ENCODE measurements around the gene MTFR2.
"Not testable (repeated sequence)": the region's sequence is repeated elsewhere in the genome, so short reads cannot be mapped to it uniquely, and the experiment has no call there.

The MTFR2 gene

GRCh38 chr6:136236466-136237293, 13.4 kb downstream of the MTFR2 start:
- no peak for DNase-seq (ENCODE audit: low read depth in 4 of 4, low spot score in 1 of 4)

- DNase-seq (ENCODE audit: low read depth in 4 of 4, low spot score in 1 of 4): no peak
Observed at GRCh38 chr6:136235233-136235564, 14.9 kb downstream of the MTFR2 start.

GRCh38 chr6:136232701-136233100, 17.4 kb downstream of the MTFR2 start:
- DNase-seq (ENCODE audit: low read depth in 4 of 4, low spot score in 1 of 4): no peak

GRCh38 chr6:136230219-136230853, 19.8 kb downstream of the MTFR2 start:
- no peak for DNase-seq (ENCODE audit: low read depth in 4 of 4, low spot score in 1 of 4)

- no peak for DNase-seq (ENCODE audit: low read depth in 4 of 4, low spot score in 1 of 4)
Observed at GRCh38 chr6:136228814-136229213, 21.3 kb downstream of the MTFR2 start.

GRCh38 chr6:136226674-136227377, 23.3 kb downstream of the MTFR2 start:
- no peak for DNase-seq (ENCODE audit: low read depth in 4 of 4, low spot score in 1 of 4)

- DNase-seq (ENCODE audit: low read depth in 4 of 4, low spot score in 1 of 4): peak in 2 of 4 experiments; percentile 19 to 40
Observed at GRCh38 chr6:136226027-136226673, 24.0 kb downstream of the MTFR2 start.

- DNase-seq (ENCODE audit: low read depth in 4 of 4, low spot score in 1 of 4): peak in 2 of 4 experiments; percentile 8 to 20
Observed at GRCh38 chr6:136225496-136225895, 24.6 kb downstream of the MTFR2 start.

- DNase-seq (ENCODE audit: low read depth in 4 of 4, low spot score in 1 of 4): not testable (repeated sequence)
Observed at GRCh38 chr6:136224974-136225373, 25.1 kb downstream of the MTFR2 start.

- no peak for DNase-seq (ENCODE audit: low read depth in 4 of 4, low spot score in 1 of 4)
Observed at GRCh38 chr6:136216503-136217401, 33.4 kb downstream of the MTFR2 start.

- no peak for DNase-seq (ENCODE audit: low read depth in 4 of 4, low spot score in 1 of 4)
Observed at GRCh38 chr6:136213853-136214252, 36.3 kb downstream of the MTFR2 start.

- no peak for DNase-seq (ENCODE audit: low read depth in 4 of 4, low spot score in 1 of 4)
Observed at GRCh38 chr6:136213012-136213539, 37.0 kb downstream of the MTFR2 start.

- no peak for DNase-seq (ENCODE audit: low read depth in 4 of 4, low spot score in 1 of 4)
Observed at GRCh38 chr6:136212608-136213007, 37.5 kb downstream of the MTFR2 start.

- DNase-seq (ENCODE audit: low read depth in 4 of 4, low spot score in 1 of 4): no peak
Observed at GRCh38 chr6:136210398-136211165, 39.5 kb downstream of the MTFR2 start.

- DNase-seq (ENCODE audit: low read depth in 4 of 4, low spot score in 1 of 4): no peak
Observed at GRCh38 chr6:136209496-136209895, 40.6 kb downstream of the MTFR2 start.

GRCh38 chr6:136208783-136209182, 41.3 kb downstream of the MTFR2 start:
- DNase-seq (ENCODE audit: low read depth in 4 of 4, low spot score in 1 of 4): no peak

GRCh38 chr6:136201732-136202131, 48.4 kb downstream of the MTFR2 start:
- no peak for DNase-seq (ENCODE audit: low read depth in 4 of 4, low spot score in 1 of 4)

GRCh38 chr6:136192902-136193301, 57.2 kb downstream of the MTFR2 start:
- no peak for DNase-seq (ENCODE audit: low read depth in 4 of 4, low spot score in 1 of 4)

- DNase-seq (ENCODE audit: low read depth in 4 of 4, low spot score in 1 of 4): no peak
Observed at GRCh38 chr6:136191606-136192312, 58.4 kb downstream of the MTFR2 start.
